T-helper 2 cell treated with Interferon-gamma antibody and Interleukin-4, amounts not matched to agents 100 ng/mL and 5 ng/mL, for 36 hours (primary cell): ENCODE measurements around the gene XYLT2. TPM values are rescaled to one million over a fixed set of nuclear protein-coding genes. Genes with fewer than 3 reads are reported as not detected.

Experiments
- intact Hi-C: fragments of 100-400 bp; cut with micrococcal nuclease; formaldehyde crosslinking; loops from one replicate; pipeline ENCODE4 v1.15.1; 2023
- total RNA-seq: library from RNA; stranded (reverse); gene quantifications from 2 replicates; pipeline ENCODE4 v1.2.3, GENCODE V29; 2022

XYLT2 gene
- total RNA-seq, 1 donor from 2014 or later: 34.3 TPM

- intact Hi-C loops: loop anchor here (5.0 kb wide), 1 partner anchor 146 kb away; the partner anchor contains the start of gene COL1A1
Measured at GRCh38 chr17:50348522-50349242, 2.8 kb downstream of the XYLT2 start.

- intact Hi-C loops: loop anchor here (5.0 kb wide), 1 partner anchor 147 kb away; the partner anchor contains the start of gene COL1A1
Measured at GRCh38 chr17:50349243-50349600, 3.3 kb downstream of the XYLT2 start.

DNA sequence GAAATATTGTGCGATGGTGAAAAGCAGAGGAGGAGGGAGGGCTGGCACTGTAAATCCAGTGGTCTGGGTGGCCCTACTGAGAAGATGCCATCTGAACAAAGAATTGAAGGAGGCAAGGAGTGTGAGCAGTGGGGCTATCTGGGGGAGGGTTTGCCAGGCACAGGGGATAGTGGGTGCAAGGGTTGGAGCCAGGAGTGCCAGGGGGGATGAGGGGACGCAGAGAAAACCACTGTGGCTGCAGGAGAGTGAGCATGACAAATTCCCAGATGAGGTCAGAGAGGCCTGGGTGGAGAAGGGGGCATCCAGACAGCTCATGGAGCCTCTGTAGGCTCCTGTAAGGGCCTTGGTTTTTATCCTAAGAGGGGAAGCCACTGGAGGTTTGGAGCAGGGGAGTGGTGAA, 4.8 kb downstream of the XYLT2 start:
- intact Hi-C loops: no loop called here

DNA sequence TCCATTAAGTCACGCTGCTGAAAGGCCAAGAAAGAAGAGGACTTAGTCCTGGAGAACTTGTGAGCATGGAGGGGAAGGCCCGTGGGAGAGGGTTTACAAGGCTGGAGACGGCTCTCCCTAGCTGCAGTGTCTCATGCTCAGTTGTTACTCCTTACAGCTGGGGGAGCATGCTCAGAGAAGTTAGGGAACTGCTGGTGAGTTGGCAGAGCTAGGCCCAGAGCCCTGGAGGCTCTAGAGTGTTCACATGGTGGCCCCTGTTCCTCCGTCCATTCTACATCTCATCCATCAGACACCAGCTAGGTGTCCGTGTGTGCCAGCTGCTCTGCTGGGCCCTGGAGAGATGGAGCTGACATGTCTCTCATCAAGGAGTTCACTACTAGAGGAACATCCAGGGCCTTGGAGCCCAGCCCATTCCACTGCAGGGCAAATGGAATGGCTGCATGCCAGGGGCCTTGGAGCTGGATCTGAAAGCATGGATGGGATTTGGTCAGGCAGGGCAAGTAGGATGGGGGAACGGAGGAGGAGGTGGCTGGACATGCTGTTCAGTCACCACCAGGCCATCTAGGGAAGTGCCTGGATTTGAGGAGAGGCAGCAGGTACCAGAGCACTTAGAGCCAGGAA, 6.3 kb downstream of the XYLT2 start:
- intact Hi-C loops: no loop called here

DNA sequence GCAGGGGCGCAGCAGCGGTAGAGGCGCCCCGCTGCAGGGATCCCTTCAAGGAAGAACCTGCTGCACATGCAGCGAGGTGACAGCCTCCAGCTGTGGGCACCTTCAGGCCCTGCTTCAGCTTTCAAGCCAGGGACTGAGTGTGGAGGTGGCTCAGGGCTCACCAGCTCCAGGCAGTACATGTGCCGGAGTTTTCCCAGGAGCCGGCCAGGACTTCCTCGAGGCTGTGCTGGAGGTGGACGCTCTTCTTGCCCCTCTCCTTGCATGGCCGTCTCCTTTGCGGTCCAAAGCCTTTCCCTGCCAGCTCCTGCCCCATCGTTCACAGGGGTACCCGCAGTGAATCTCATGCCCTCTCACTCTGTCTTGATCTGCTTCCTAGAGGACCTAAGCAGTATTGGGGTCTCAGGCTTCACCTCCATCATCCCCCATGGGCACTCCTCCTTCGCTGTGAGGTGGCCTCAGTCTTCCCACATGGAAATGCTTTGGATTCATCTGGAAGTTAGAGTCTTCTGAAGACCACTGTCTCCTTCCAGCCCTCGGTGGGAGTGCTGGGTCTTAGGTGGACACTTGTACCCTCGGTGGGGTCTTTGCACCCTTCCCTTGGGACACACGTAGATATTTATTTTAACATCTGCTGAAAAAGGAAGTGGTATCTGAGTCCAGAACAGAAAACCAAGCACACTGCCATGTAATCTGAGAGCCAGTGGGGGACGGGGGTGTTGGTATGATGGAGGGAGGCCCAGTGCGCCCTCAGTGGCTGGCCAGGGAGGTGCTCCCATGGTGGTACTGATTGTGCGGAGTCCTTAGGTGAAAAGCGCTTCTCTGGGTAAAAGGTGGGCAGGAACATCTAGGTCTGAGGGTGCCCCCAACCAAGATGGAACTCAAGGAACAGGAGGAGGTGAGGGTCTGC, 7.0 kb downstream of the XYLT2 start:
- intact Hi-C loops: no loop called here

GRCh38 chr17:50353600-50354195, 7.8 kb downstream of the XYLT2 start:
- intact Hi-C loops: no loop called here

- intact Hi-C loops: no loop called here
Measured at GRCh38 chr17:50354198-50354597, 8.3 kb downstream of the XYLT2 start.

- intact Hi-C loops: no loop called here
Measured at GRCh38 chr17:50354776-50355175, 8.8 kb downstream of the XYLT2 start.

GRCh38 chr17:50355336-50355700, 9.4 kb downstream of the XYLT2 start:
- intact Hi-C loops: no loop called here

DNA sequence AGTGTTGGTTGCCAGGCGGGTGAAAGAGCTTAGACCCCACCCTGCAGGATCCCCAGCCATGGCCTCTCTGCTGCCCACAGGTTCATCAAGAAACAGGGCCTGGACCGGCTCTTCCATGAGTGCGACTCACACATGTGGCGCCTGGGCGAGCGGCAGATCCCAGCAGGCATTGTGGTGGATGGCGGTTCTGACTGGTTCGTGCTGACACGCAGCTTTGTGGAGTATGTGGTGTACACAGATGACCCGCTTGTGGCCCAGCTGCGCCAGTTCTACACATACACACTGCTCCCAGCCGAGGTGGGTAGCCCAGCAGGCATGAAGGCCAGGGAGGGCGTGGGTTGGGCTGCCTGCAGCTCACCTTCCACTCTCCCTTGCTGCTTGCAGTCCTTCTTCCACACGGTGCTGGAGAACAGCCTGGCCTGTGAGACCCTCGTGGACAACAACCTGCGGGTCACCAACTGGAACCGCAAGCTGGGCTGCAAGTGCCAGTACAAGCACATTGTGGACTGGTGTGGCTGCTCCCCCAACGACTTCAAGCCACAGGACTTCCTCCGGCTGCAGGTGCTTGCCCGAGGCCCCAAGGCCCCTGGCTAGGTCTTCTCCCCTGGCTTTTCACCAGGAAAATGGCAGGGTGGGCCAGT, 9.9 kb downstream of the XYLT2 start:
- intact Hi-C loops: no loop called here

GRCh38 chr17:50356418-50356817, 10.5 kb downstream of the XYLT2 start:
- intact Hi-C loops: no loop called here

- intact Hi-C loops: no loop called here
Measured at GRCh38 chr17:50356892-50357510, 11.1 kb downstream of the XYLT2 start.

- intact Hi-C loops: no loop called here
Measured at GRCh38 chr17:50358177-50358576, 12.3 kb downstream of the XYLT2 start.

GRCh38 chr17:50359005-50359699, 13.2 kb downstream of the XYLT2 start:
- intact Hi-C loops: no loop called here

DNA sequence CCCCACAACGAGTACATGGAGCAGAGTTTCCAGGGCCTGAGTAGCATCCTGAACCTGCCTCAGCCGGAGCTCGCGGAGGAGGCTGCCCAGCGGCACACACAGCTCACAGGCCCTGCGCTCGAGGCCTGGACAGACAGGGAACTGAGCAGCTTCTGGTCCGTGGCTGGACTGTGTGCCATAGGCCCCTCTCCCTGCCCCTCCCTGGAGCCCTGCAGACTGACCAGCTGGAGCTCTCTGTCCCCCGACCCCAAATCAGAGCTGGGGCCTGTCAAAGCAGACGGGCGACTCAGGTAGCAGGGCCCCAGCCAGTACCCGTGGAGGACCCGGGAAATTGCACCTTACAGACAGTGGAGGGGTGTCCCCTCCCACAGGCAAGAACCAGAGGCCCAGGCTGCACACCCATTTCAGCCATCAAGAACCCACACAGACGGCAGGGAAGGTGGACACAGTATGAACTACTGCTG, 14.1 kb downstream of the XYLT2 start:
- intact Hi-C loops: no loop called here

GRCh38 chr17:50360486-50361115, 14.7 kb downstream of the XYLT2 start:
- intact Hi-C loops: no loop called here

DNA sequence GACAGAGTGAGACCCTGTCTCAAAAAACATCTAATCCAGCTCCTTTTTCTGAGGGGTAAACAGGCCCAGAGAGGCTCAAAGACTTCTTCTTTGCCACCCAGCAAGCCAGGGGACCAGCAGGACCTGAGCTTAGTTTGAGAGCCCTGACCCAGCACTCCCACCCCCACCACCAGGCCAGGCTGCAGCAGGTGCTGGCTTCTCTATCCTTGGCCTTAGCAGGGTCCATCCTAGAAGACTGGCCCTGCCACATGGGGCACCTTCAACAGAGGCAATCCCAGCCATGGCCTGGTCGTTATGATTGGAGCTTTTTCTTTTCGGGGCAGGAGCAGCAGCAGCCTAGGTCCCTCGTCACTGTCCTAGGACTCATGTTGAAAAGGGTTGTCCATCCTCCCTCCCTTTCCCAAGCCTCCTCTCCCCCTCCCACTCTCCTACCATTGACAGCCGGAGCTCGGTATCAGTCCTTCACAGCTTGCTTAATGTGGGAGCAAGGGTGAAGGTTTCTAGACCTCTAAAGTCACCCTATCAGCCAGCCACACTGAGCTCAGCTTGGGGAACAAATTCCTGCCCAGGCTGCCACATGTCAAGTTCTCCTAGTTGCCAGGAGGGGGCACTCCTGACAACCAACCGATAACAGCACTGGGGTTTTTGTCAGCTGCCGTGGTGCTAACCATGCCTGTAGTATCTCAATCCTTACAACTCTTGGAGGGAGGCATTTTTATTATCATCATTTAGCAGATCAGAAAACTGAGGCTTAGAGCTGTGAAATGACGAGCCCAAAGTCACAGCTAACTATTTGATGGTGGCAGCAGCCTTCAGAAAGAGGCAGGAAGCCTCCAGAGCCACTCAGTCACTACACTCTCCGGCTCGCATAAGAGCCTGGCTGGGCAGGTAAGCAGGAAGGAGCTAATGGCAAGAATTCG, 15.9 kb downstream of the XYLT2 start:
- intact Hi-C loops: loop anchor here (1.0 to 2.0 kb wide), 2 partner anchors 35 to 117 kb away; partner anchors contain the start of gene LRRC59

DNA sequence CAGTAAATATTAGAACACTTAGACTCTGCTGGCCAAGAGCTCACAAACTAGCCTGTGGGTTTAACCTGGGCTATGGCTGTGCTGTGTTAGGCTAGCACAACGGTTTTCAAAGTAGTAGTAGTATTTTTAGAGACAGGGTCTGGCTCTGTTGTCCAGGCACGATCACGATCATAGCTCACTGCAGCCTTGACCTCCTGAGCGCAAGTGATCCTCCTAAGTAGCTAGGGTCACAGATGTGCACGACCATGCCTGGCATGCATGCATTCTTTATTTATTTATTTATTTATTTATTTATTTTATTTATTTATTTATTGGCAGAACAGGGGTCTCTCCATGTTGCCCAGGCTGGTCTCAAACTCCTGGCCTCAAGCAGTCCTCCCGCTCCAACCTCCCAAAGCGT, 16.7 kb downstream of the XYLT2 start:
- intact Hi-C loops: loop anchor here (1.0 to 2.0 kb wide), 2 partner anchors 34 to 117 kb away; partner anchors contain the start of gene LRRC59
